HepG2 (cell line): ENCODE data around the gene RPL11. TPM values are rescaled to one million over a fixed set of nuclear protein-coding genes. Genes with fewer than 3 reads are reported as not detected.
A peak's percentile ranks its signal among the peaks of the same experiment; 100 is the strongest.

Experiments used
- ETV6 ChIP-seq: sonication (generic); formaldehyde crosslinking; conservative IDR thresholded peaks from 2 replicates; pipeline ENCODE4 v1.4.0; 2020; ENCODE audit warnings: missing genetic modification reagents
- GATAD2A ChIP-seq: IDR thresholded peaks from 2 replicates; pipeline ENCODE4 v1.6.1; 2016
- GLI4 ChIP-seq: sonication (generic); formaldehyde crosslinking; IDR thresholded peaks from 2 replicates; pipeline ENCODE4 v1.5.1; 2020; ENCODE audit warnings: missing genetic modification reagents, mild to moderate bottlenecking, moderate library complexity, borderline replicate concordance
- ISL2 ChIP-seq: sonication (generic); formaldehyde crosslinking; IDR thresholded peaks from 2 replicates; pipeline ENCODE4 v1.5.0; 2020; ENCODE audit warnings: missing genetic modification reagents
- KDM2A ChIP-seq: sonication (generic); formaldehyde crosslinking; IDR thresholded peaks from 2 replicates; pipeline ENCODE4 v1.4.0; 2020; ENCODE audit warnings: low read depth, missing genetic modification reagents, borderline replicate concordance
- MIXL1 ChIP-seq: IDR thresholded peaks from 2 replicates; pipeline ENCODE4 v1.6.1; 2016
- MTF2 ChIP-seq: sonication (generic); formaldehyde crosslinking; IDR thresholded peaks from 2 replicates; pipeline ENCODE4 v1.5.0; 2020; ENCODE audit warnings: missing genetic modification reagents, borderline replicate concordance
- NFKBIZ ChIP-seq: IDR thresholded peaks from 2 replicates; pipeline ENCODE4 v1.6.1; 2018; ENCODE audit warnings: missing genetic modification reagents, missing compliant biosample characterization
- SMYD3 ChIP-seq: sonication (generic); formaldehyde crosslinking; IDR thresholded peaks from 2 replicates; pipeline ENCODE4 v1.8.1; 2023; ENCODE audit warnings: mild to moderate bottlenecking, missing genetic modification reagents
- ZFP90 ChIP-seq: sonication (generic); formaldehyde crosslinking; IDR thresholded peaks from 2 replicates; pipeline ENCODE4 v1.8.0; 2022; ENCODE audit warnings: missing genetic modification reagents, mild to moderate bottlenecking, inconsistent platforms, borderline replicate concordance
- ZNF317 ChIP-seq: sonication (generic); formaldehyde crosslinking; IDR thresholded peaks from 2 replicates; pipeline ENCODE4 v1.5.0; 2020; ENCODE audit warnings: mild to moderate bottlenecking, missing genetic modification reagents
- ZNF879 ChIP-seq: sonication (generic); formaldehyde crosslinking; IDR thresholded peaks from 2 replicates; pipeline ENCODE4 v1.8.1; 2023; ENCODE audit warnings: missing genetic modification reagents
- ZNF891 ChIP-seq: sonication (generic); formaldehyde crosslinking; IDR thresholded peaks from 2 replicates; pipeline ENCODE4 v1.5.0; 2020; ENCODE audit warnings: mild to moderate bottlenecking, missing genetic modification reagents
- polyA plus RNA-seq, 8 experiments: library from polyadenylated mRNA; depleted of rRNA in 3 of 8; stranded (reverse) in 7 of 8; unstranded in 1 of 8; fragments of >200 nt; fragmentation: Illumina TruSeq in 4 of 8; extraction: Trizol in 4 of 8; gene quantifications; 2 replicates each; pipeline versions ENCODE4 v1.2.1 to v1.2.3, GENCODE V29; 2011 to 2016; ENCODE audit warnings: low read depth in 4 of 8, missing spikeins in 1 of 8, mixed read lengths in 1 of 8; ENCODE audit not compliant: insufficient read depth in 1 of 8
- total RNA-seq, 5 experiments: library from RNA; depleted of rRNA; stranded (reverse); fragments of >200 nt; fragmentation: Illumina TruSeq; extraction: Trizol; gene quantifications; 2 replicates each; pipeline ENCODE4 v1.2.3, GENCODE V29; 2016; ENCODE audit warnings: low read depth in 1 of 5
- TF ChIP-seq, protein P1 (sequence below): sonication (generic); formaldehyde crosslinking; IDR thresholded peaks from 2 replicates; pipeline ENCODE4 v1.4.0; 2020; ENCODE audit warnings: mild to moderate bottlenecking, missing genetic modification reagents
- TF ChIP-seq, protein P2 (sequence below): IDR thresholded peaks from 2 replicates; pipeline ENCODE4 v1.6.1; 2016; ENCODE audit warnings: missing compliant biosample characterization, missing genetic modification reagents, borderline replicate concordance
- TF ChIP-seq, protein P3 (sequence below): sonication (generic); formaldehyde crosslinking; IDR thresholded peaks from 2 replicates; pipeline ENCODE4 v1.5.0; 2020; ENCODE audit warnings: missing genetic modification reagents
- TF ChIP-seq, protein P4 (sequence below): fragments of 450-650 bp; IDR thresholded peaks from 2 replicates; pipeline ENCODE4 v1.6.1; 2017

The RPL11 gene
- total and polyA plus RNA-seq, 2 of the 13 experiments (the other 11 are each of a cell fraction or from before 2014, with no cell fraction given), result 1,682 to 2,010 TPM

DNA sequence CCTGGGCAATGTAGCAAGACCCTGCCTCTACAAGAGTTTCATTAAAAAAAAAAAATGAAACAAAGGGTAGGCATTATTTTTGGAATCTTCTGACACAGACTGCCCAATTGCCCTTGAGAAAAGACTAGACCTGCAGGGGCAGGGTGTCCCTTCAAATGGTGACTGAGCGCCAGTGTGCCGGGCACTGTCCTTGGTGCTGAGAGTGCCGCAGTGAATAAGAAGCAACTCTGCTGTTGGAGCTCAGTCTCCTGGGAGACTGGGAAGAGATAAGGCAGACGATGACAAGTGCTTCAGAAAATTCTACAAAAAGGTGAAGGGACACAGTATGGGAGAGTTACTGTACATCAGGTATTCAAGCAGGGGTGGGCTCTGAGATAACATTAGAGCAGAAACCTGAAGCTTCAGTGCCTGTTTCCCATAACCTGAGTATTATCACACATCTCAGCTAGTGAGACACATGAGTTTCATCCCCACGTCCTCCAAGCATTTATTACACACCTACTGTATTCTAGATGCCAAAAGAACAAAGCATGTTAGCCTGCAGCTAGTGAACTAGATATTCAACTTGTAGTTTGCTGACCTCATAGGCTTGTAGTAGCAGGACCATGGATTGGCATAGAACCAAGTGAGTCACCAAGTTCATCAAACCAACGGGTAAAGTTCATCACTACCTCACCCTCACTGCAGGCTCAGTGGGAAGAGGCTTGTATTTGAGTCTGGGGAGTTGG, 18.4 kb upstream of the RPL11 start (continued):
- TF ChIP-seq ZNF891 (CRISPR knock-in tag) (no peak), ETV6 (CRISPR knock-in tag) (peak; percentile 82; the same call in 1 of the 2 replicates), SMYD3 (CRISPR knock-in tag) (peak; percentile 60; the same call in 1 of the 2 replicates), GLI4 (CRISPR knock-in tag) (no peak), ZFP90 (0 out of 2 replicates have a peak, but pooled peaks have one; percentile 22), GATAD2A (CRISPR knock-in tag) (0 out of 2 replicates have a peak, but pooled peaks have one; percentile 17), ZNF317 (CRISPR knock-in tag) (peak; percentile 43; the same call in 1 of the 2 replicates), MIXL1 (CRISPR knock-in tag) (peak; percentile 63; the same call in 1 of the 2 replicates), ZNF879 (CRISPR knock-in tag) (no peak), ISL2 (CRISPR knock-in tag) (0 out of 2 replicates have a peak, but pooled peaks have one; percentile 43), KDM2A (CRISPR knock-in tag) (peak; percentile 81), MTF2 (CRISPR knock-in tag) (no peak), NFKBIZ (no peak)
- TF ChIP-seq, protein P1, sequence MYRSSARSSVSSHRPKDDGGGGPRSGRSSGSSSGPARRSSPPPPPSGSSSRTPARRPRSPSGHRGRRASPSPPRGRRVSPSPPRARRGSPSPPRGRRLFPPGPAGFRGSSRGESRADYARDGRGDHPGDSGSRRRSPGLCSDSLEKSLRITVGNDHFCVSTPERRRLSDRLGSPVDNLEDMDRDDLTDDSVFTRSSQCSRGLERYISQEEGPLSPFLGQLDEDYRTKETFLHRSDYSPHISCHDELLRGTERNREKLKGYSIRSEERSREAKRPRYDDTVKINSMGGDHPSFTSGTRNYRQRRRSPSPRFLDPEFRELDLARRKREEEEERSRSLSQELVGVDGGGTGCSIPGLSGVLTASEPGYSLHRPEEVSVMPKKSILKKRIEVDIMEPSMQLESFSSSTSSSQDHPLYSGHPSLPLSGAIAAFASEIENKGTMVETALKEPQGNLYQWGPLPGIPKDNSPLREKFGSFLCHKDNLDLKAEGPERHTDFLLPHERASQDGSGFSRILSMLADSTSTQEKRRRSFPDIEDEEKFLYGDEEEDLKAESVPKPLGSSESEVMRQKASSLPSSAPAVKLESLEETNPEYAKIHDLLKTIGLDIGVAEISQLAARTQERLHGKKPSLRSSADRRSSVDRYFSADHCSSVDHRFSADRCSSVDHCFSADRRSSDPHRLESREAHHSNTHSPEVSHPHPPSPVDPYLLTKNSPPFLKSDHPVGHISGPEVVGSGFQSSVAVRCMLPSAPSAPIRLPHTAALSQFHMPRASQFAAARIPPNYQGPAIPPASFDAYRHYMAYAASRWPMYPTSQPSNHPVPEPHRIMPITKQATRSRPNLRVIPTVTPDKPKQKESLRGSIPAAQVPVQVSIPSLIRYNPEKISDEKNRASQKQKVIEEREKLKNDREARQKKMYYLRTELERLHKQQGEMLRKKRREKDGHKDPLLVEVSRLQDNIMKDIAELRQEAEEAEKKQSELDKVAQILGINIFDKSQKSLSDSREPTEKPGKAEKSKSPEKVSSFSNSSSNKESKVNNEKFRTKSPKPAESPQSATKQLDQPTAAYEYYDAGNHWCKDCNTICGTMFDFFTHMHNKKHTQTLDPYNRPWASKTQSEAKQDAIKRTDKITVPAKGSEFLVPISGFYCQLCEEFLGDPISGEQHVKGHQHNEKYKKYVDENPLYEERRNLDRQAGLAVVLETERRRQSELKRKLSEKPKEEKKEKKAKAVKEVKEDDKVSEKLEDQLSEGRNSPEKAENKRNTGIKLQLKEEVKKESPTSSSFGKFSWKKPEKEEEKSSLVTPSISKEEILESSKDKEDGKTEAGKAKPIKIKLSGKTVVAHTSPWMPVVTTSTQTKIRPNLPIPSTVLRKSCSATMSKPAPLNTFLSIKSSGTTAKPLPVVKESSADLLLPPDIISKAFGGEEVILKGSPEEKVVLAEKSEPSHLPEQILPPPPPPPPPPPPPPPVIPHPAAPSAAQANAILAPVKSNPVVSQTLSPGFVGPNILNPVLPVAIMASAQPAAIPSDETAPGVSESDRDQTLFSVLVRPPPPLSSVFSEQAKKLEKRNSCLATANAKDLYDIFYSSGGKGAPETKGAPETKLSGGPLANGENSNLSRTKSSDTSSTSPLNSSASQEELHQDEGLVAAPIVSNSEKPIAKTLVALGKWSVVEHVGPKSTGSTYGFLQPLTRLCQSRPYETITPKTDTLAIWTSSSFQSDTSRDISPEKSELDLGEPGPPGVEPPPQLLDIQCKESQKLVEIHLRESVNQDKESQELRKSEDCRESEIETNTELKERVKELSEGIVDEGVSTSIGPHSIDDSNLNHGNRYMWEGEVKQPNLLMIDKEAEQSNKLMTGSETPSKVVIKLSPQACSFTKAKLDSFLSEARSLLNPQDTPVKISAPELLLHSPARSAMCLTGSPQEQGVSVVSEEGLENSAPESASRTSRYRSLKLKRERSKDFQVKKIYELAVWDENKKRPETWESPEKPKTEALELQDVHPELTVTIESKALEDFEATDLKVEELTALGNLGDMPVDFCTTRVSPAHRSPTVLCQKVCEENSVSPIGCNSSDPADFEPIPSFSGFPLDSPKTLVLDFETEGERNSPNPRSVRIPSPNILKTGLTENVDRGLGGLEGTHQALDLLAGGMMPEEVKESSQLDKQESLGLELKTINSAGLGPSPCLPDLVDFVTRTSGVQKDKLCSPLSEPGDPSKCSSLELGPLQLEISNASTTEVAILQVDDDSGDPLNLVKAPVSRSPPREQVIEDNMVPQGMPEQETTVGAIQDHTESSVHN (CRISPR knock-in tag), result no peak
- TF ChIP-seq, protein P2, sequence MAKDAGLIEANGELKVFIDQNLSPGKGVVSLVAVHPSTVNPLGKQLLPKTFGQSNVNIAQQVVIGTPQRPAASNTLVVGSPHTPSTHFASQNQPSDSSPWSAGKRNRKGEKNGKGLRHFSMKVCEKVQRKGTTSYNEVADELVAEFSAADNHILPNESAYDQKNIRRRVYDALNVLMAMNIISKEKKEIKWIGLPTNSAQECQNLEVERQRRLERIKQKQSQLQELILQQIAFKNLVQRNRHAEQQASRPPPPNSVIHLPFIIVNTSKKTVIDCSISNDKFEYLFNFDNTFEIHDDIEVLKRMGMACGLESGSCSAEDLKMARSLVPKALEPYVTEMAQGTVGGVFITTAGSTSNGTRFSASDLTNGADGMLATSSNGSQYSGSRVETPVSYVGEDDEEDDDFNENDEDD, result no peak
- TF ChIP-seq, protein P3, sequence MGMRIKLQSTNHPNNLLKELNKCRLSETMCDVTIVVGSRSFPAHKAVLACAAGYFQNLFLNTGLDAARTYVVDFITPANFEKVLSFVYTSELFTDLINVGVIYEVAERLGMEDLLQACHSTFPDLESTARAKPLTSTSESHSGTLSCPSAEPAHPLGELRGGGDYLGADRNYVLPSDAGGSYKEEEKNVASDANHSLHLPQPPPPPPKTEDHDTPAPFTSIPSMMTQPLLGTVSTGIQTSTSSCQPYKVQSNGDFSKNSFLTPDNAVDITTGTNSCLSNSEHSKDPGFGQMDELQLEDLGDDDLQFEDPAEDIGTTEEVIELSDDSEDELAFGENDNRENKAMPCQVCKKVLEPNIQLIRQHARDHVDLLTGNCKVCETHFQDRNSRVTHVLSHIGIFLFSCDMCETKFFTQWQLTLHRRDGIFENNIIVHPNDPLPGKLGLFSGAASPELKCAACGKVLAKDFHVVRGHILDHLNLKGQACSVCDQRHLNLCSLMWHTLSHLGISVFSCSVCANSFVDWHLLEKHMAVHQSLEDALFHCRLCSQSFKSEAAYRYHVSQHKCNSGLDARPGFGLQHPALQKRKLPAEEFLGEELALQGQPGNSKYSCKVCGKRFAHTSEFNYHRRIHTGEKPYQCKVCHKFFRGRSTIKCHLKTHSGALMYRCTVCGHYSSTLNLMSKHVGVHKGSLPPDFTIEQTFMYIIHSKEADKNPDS, result no peak
- TF ChIP-seq, protein P4, sequence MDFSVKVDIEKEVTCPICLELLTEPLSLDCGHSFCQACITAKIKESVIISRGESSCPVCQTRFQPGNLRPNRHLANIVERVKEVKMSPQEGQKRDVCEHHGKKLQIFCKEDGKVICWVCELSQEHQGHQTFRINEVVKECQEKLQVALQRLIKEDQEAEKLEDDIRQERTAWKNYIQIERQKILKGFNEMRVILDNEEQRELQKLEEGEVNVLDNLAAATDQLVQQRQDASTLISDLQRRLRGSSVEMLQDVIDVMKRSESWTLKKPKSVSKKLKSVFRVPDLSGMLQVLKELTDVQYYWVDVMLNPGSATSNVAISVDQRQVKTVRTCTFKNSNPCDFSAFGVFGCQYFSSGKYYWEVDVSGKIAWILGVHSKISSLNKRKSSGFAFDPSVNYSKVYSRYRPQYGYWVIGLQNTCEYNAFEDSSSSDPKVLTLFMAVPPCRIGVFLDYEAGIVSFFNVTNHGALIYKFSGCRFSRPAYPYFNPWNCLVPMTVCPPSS, result no peak
